NB4 (cell line): ENCODE measurements around the gene RAD51B.

Experiments used
- CTCF ChIP-seq: IDR thresholded peaks from one replicate; pipeline ENCODE4 v1.5.1; 2012; ENCODE audit warnings: low read depth, low read length
- MYC ChIP-seq: IDR thresholded peaks from 2 replicates; pipeline ENCODE4 v1.6.1; 2011; ENCODE audit warnings: low read depth, low read length
- POLR2A ChIP-seq: IDR thresholded peaks from 2 replicates; pipeline ENCODE4 v1.6.1; 2011; ENCODE audit warnings: mild to moderate bottlenecking; ENCODE audit not compliant: insufficient read length; ENCODE audit errors: extremely low read depth
- TF ChIP-seq, protein P1 (sequence below): IDR thresholded peaks from 2 replicates; pipeline ENCODE4 v1.6.1; 2011; ENCODE audit warnings: low read depth, low read length

- no peak for TF ChIP-seq CTCF
- no peak for TF ChIP-seq POLR2A
- TF ChIP-seq, protein P1, sequence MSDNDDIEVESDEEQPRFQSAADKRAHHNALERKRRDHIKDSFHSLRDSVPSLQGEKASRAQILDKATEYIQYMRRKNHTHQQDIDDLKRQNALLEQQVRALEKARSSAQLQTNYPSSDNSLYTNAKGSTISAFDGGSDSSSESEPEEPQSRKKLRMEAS: no peak
- TF ChIP-seq MYC: no peak
Measured at GRCh38 chr14:68315081-68315480, 495.5 kb downstream of the RAD51B start.
